OCI-LY1 (cell line): ENCODE measurements around the gene SLF1.

Source experiments
- EZH2 ChIP-seq: fragments of 200-600 bp; sonication (generic), shearing (Covaris generic); IDR thresholded peaks from 2 replicates; pipeline ENCODE4 v1.8.0; 2017; ENCODE audit warnings: borderline replicate concordance, mixed run types, mild to moderate bottlenecking, antibody characterized with exemption, low read length, moderate library complexity, mixed read lengths
- TF ChIP-seq, protein P1 (sequence below): fragments of 200-600 bp; sonication (generic), shearing (Covaris generic); IDR thresholded peaks from 2 replicates; pipeline ENCODE4 v1.5.1; 2017; ENCODE audit warnings: mild to moderate bottlenecking, antibody characterized with exemption, low read length, moderate library complexity, mixed read lengths

DNA sequence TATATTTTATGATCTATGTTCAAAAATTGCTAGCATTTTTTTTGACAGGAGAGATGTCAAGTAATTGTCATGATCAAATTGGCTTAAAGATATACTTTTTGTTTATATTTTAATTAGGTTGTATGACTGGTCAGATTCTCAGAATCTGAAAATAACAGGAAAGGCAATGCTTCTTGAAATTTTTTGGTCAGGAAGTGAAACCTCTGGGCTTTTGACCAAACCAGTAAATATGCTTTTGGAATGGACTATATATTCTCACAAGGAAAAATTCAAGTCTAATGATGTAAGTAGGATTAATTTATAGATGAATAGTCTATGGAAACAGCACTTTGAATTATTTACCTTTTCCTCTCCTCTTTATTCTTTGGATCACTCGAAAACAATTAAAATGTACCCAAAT is 52.3 kb downstream of the SLF1 start:
- TF ChIP-seq, protein P1, sequence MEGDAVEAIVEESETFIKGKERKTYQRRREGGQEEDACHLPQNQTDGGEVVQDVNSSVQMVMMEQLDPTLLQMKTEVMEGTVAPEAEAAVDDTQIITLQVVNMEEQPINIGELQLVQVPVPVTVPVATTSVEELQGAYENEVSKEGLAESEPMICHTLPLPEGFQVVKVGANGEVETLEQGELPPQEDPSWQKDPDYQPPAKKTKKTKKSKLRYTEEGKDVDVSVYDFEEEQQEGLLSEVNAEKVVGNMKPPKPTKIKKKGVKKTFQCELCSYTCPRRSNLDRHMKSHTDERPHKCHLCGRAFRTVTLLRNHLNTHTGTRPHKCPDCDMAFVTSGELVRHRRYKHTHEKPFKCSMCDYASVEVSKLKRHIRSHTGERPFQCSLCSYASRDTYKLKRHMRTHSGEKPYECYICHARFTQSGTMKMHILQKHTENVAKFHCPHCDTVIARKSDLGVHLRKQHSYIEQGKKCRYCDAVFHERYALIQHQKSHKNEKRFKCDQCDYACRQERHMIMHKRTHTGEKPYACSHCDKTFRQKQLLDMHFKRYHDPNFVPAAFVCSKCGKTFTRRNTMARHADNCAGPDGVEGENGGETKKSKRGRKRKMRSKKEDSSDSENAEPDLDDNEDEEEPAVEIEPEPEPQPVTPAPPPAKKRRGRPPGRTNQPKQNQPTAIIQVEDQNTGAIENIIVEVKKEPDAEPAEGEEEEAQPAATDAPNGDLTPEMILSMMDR: no peak
- no peak for TF ChIP-seq EZH2
